Mesothelial cell of epicardium (in vitro differentiated cells): Measurements from ENCODE around the gene PEX19. TPM values are rescaled to one million over a fixed set of nuclear protein-coding genes. Genes with fewer than 3 reads are reported as not detected.

ENCODE experiments used
- DNase-seq, 2 experiments: peaks; one replicate each; pipeline ENCODE4 v3.0.0; 2021; ENCODE audit warnings: low spot score in 2 of 2; ENCODE audit not compliant: unreplicated experiment in 2 of 2
- H3K27ac Mint-ChIP-seq: 2 replicates; pipeline ENCODE4 v1.8.0; 2021; ENCODE audit warnings: mixed read lengths
- H3K27me3 Mint-ChIP-seq: 2 replicates; pipeline ENCODE4 v1.8.0; 2021; ENCODE audit warnings: low read depth, mixed read lengths
- H3K36me3 Mint-ChIP-seq: 2 replicates; pipeline ENCODE4 v1.8.0; 2021; ENCODE audit warnings: mixed read lengths
- H3K4me1 Mint-ChIP-seq: 2 replicates; pipeline ENCODE4 v1.8.0; 2021; ENCODE audit warnings: mixed read lengths
- H3K4me3 Mint-ChIP-seq: 2 replicates; pipeline ENCODE4 v1.8.0; 2021; ENCODE audit warnings: mild to moderate bottlenecking, moderate library complexity, mixed read lengths
- H3K9me3 Mint-ChIP-seq: 2 replicates; pipeline ENCODE4 v1.8.0; 2021; ENCODE audit warnings: mixed read lengths
- CTCF ChIP-seq: fragments of 200-600 bp; sonication (generic); IDR thresholded peaks from one replicate; pipeline ENCODE4 v1.5.0; 2021; ENCODE audit warnings: antibody characterized with exemption; ENCODE audit not compliant: unreplicated experiment
- total RNA-seq: library from RNA; stranded (reverse); gene quantifications from 3 replicates; pipeline ENCODE4 v1.2.1, GENCODE V29; 2021

Gene PEX19
- total RNA-seq, 1 donor from 2014 or later, result 53.0 TPM

DNA sequence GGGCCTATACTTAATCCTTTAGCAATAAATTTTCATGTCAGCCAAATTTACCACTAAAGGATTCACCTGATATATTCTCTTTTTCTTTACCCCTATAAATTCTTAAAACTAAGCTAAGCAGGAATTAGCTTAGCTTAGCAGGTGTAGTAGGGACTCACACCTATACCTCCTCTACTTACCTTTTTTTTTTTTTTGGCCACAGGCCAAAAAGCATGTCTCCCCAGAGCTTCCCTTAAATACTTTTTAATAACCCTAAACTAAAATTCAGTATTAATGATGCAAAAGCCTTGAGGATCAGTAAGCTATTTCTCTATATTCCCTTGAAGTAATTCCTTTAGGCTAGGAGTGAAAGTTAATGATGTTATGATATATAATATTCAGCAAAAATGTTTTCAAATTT is 56.5 kb downstream of the PEX19 start:
- TF ChIP-seq CTCF, result no peak
- no peak for DNase-seq
- Mint-ChIP-seq H3K36me3 (peaks cover 31% of the 10 kb centered on the region), H3K9me3 (no peaks in the 10 kb centered on the region), H3K4me1 (no peaks in the 10 kb centered on the region), H3K27ac (no peak overlapping the region), H3K27me3 (no peaks in the 10 kb centered on the region), H3K4me3 (no peak overlapping the region)

DNA sequence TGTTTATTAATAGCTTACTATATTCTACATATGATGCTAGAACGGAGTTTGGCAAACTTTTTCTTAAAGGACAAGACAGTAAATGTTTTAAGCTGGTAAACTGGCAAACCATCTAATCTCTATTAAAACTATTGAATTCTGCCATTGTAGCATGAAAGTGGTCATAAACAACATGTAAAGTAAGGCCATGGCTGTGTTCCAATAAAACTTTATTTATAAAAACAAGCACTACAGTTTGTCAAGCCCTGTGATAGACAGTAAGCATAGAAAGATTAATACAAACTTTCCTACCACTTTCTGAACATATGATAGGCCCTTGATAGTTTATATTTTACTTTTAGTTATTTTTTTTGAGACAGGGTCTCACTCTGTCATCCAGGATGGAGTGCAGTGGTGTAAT is 57.4 kb downstream of the PEX19 start:
- no peak for TF ChIP-seq CTCF
- Mint-ChIP-seq H3K36me3 (peaks cover 28% of the 10 kb centered on the region), H3K27me3 (no peaks in the 10 kb centered on the region), H3K27ac (no peak overlapping the region), H3K4me1 (no peaks in the 10 kb centered on the region), H3K4me3 (no peak overlapping the region), H3K9me3 (no peaks in the 10 kb centered on the region)
- no peak for DNase-seq

DNA sequence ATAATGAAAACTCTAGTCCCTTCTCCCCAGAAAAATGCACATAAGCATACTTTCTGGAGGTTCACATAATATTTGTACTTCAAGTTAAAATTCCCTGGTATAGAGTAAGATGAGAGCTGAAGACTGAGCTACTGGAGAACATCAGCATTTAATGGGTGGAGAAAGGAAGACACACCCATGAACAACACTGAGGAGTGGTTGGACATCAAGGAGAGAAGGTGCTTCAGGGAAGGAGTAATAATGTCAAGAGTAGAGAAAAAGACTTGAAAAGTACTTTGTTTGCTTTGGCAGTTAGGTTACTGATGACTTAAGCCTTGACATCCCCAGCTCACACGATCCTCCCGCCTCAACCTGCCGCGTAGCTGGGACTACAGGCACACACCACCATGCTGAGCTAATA is 57.9 kb downstream of the PEX19 start:
- no peak for TF ChIP-seq CTCF
- no peaks in the 10 kb centered on the region for H3K4me1 Mint-ChIP-seq
- H3K36me3 Mint-ChIP-seq, result peaks cover 30% of the 10 kb centered on the region

More for the DNA sequence above, 57.9 kb downstream of the PEX19 start:
- no peaks in the 10 kb centered on the region for H3K9me3 Mint-ChIP-seq
- DNase-seq, result no peak
- H3K4me3 Mint-ChIP-seq, result no peak overlapping the region
- H3K27ac Mint-ChIP-seq, result no peak overlapping the region
- no peaks in the 10 kb centered on the region for H3K27me3 Mint-ChIP-seq

Other genes with a start within 250 kb of the PEX19 start
- gene KCNJ10, start 215.0 kb downstream of the PEX19 start, total RNA-seq, result 0.14 to 0.27 TPM (median 0.22 TPM) in 3 replicates
- 0.07 to 0.09 TPM in 2 of 3 replicates, not detected in the other for gene KCNJ9, start 203.6 kb downstream of the PEX19 start, total RNA-seq
- gene IGSF8, start 186.5 kb downstream of the PEX19 start, total RNA-seq, result 32.3 to 36.3 TPM (median 33.2 TPM) in 3 replicates
- 0.54 to 0.76 TPM (median 0.64 TPM) in 3 replicates for gene ATP1A2, start 169.4 kb downstream of the PEX19 start, total RNA-seq
- gene ATP1A4, start 133.5 kb downstream of the PEX19 start, total RNA-seq, result 0.29 to 0.38 TPM (median 0.33 TPM) in 3 replicates
- 0.16 to 0.27 TPM in 2 of 3 replicates, not detected in the other for gene CASQ1, start 94.6 kb downstream of the PEX19 start, total RNA-seq
- gene PEA15, start 79.7 kb downstream of the PEX19 start, total RNA-seq, result 37.4 to 42.1 TPM (median 41.2 TPM) in 3 replicates
- 276 to 299 TPM (median 287 TPM) in 3 replicates for gene DCAF8, start 22.6 kb downstream of the PEX19 start, total RNA-seq
- gene COPA, start 58.1 kb upstream of the PEX19 start, total RNA-seq, result 178 to 183 TPM (median 180 TPM) in 3 replicates
- gene NCSTN, start 58.2 kb upstream of the PEX19 start, total RNA-seq, result 94.6 to 106 TPM (median 104 TPM) in 3 replicates
- gene NHLH1, start 81.9 kb upstream of the PEX19 start, total RNA-seq, result 0.27 to 0.38 TPM (median 0.32 TPM) in 3 replicates
- 55.5 to 59.5 TPM (median 57.2 TPM) in 3 replicates for gene VANGL2, start 115.4 kb upstream of the PEX19 start, total RNA-seq
- gene SLAMF6, start 238.1 kb upstream of the PEX19 start, total RNA-seq, result not detected in 3 replicates